Loucy (cell line): ENCODE results near the gene WARS2.
"Not testable (repeated sequence)": the region's sequence is repeated elsewhere in the genome, so short reads cannot be mapped to it uniquely, and the experiment has no call there.

Experiments
- CTCF ChIP-seq: fragments of 200-600 bp; sonication (generic); conservative IDR thresholded peaks from 2 replicates; pipeline ENCODE4 v1.5.1; 2014; ENCODE audit warnings: mild to moderate bottlenecking, antibody characterized with exemption, low read length
- EZH2phosphoT487 ChIP-seq: fragments of 200-600 bp; IDR thresholded peaks from 2 replicates; pipeline ENCODE4 v1.6.1; 2018; ENCODE audit warnings: antibody characterized with exemption, mild to moderate bottlenecking, moderate library complexity, borderline replicate concordance

- TF ChIP-seq CTCF, EZH2phosphoT487: not testable (repeated sequence)
Observed at GRCh38 chr1:119121872-119122271, 18.6 kb downstream of the WARS2 start.
